ENCODE measurements around the gene OBSL1.

OBSL1 gene

GRCh38 chr2:219511547-219512325 lies 59.6 kb downstream of the OBSL1 start:
- no peak for DNase-seq (ENCODE audit: low read depth)

DNA sequence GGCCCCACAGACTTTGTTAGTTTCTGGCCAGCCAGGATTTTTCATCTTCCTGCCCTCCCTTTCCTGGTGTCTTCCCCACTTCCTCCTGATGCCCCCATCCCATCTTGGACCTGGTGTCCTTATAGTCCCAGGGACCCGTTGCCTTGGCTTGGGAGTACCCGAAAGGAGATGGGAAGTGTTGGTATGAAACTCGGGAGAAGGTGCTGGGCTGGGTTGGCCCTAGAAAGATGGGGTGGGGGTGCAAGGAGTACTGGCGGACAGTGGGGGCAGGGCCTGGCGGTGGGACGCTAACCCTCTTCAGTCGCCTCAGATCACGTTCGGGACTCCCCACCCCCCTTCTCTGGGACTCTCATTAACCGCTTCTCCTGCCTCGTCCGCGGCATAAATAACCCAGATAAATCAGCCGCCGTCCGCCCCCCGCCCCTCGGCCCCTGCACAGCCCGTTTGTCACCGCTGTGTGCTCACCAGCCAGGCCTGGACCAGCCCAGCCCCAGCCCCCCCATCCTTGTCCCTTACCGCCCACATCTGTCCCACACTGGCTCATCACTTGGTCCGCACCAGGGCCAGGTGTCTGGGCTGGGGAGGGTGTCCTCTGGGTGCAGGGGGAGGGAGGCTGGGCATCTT lies 60.7 kb downstream of the OBSL1 start:
- DNase-seq (ENCODE audit: low read depth), result no peak

DNA sequence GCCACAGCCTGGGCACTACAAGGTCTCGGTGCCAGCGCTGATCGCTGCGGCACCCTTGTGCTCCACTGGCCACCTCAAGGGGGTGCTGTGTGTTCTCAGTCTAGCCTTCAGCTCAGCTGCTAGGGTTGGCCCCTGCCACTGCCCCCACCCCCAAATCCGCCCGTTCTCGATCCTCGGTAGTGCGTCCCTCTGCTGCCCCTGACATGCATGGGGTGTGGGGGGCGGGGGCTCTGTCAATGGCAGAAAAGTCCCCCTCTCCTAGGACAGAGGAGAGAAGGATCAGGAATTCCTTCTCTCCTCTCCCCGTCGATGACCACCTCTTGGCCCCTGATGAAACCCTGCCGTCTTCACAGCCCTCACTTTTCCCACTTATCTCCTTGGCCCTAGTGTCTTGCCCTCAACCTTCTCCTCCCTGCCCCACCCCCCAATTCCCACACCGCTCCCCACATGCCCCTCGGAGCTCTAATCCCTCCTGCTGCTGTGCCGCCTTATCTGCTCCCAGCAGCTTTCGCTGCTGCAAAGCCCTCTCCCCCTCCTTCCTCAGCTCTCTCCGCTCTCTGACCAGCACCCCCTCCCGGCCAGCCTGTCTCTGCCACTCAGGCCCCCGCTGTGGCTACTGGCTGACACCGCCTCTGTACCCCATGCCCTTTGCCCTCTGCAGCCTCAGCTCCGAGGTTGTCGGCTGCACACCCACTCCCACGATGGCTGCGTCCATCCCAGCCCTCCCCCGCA lies 61.4 kb downstream of the OBSL1 start:
- DNase-seq (ENCODE audit: low read depth), result no peak

DNA sequence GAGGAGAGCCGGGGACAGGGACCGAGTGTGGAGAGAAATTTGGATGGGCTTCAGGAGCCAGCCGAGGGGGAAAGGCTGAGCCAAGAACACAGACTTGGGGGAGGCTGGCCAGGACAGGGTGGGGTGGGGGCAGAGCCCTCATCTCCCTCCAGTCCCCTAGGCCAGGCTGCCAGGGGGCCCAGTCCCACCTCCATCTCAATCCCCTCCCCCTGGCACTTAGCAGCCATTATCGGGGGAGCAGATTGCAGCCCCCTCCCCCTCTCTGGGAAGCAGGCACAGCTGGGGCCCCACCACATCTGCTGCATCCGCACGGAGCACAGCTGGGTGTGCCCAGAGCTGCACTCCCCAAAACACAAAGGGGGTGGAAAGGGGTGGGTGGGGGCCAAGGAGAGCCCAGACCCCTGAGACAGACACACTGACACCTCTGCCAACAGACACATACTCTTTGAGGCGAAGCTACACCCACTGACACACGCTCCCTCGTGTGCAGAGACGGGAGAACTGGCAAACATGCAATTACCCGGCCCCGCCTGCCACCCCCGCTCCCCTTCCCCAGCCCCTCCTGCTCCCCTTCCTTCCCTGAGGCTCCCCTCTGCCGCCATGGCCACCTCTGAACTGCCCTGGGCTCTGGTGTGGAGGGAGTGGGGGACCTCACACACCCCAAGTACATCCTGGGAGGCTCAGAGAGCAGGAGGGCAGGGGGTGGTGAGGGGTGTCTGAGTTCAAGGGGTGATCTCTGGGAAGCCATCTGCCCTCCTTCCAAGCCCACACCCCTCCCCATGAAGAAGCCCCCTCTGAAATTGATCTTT lies 62.2 kb downstream of the OBSL1 start:
- DNase-seq (ENCODE audit: low read depth), result no peak

DNA sequence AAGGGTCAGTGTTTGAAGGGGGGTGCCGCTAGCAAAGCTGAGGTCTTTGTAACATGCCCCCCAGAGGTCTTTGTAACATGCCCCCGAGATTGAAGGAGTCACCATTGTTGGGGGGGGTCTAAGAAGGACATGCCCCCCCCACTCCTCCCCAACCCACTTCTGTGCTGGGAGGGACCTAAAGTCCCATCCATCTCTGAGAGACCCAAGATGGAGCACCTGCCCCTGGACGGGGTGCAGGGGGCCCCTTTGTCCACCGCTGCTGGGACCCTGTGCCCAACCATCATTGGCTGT lies 63.0 kb downstream of the OBSL1 start:
- DNase-seq (ENCODE audit: low read depth), result no peak

DNA sequence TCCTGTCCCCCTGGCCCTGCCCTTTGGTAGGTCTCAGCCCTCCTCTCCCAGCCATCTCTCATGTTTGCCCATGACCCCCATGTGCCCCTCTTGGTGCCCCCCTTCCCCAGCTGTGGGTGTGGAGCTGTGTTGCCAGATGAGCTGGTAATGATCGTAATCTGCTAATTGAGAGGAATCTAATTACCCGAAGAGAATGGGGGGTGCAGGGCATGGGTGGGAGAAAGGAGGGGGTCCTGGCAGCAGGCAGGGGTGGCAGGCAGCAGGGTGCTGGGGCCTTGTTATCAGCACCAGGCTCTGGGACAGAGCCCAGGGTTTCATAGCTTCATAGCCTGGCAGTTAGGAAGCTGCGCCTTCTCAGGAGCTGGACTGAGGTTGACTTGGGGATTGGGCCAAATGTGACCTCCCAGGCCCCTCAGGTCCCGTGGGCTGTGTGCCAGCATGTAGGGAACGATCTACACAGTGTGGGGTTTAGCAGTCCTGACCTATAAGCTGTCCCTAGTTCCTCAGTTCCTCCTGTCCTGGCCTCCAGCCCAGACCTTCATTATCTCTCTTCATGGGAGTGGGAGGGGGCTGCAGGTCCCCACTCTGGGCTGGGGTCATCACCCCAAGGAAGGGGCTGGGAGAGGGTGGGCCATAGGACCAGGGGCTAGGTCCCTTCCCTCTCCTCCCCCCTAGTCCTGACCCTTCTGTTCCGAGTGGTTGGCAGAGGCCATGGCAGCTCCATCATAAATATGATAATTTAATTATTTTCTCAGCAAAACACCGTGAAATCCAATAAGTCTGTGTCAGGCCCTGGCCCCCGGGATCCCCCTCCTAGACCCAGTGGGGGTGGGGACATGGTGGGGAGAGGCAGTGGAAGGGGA lies 63.5 kb downstream of the OBSL1 start:
- no peak for DNase-seq (ENCODE audit: low read depth)

GRCh38 chr2:219506802-219507526 lies 64.4 kb downstream of the OBSL1 start:
- DNase-seq (ENCODE audit: low read depth), result no peak

- no peak for DNase-seq (ENCODE audit: low read depth)
Observed at GRCh38 chr2:219506153-219506801, 65.1 kb downstream of the OBSL1 start.

DNA sequence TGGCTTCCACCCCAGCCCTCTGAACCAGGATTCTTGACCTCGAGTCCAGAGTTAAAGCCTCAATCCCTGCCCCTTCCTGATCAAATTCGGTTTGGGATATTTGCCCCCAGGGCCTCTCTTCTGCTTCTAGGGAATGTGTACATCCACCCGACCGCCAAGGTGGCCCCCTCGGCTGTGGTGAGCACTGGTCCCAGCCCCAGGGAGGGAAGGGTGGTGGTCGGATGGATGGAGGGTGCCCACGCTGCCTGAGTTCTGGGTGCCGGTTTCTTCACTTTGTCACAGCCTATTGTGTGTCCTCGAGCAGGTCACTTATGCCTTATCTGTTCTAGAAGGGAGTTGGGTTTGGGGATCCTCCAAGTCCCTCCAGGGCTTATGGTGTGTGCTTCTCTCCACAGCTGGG lies 65.8 kb downstream of the OBSL1 start:
- DNase-seq (ENCODE audit: low read depth), result no peak

DNA sequence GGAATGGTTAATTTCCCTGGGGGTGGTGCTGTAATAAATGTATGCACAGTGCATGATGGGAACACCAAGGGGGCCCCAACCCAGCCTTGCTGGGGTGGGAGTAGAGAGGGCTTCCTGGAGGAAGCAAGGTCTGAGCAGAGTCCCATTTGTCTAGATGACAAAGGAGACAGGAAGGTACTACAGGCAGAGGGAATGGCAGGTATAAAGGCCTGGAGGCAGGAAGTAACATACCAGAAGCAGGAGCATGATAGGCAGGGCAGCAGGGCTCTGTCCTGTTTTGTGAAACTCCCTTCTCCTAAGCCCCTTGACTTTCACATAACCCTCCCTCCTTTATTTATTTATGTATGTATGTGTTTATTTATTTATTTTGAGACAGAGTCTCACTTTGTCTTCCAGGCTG lies 68.7 kb downstream of the OBSL1 start:
- no peak for DNase-seq (ENCODE audit: low read depth)

DNA sequence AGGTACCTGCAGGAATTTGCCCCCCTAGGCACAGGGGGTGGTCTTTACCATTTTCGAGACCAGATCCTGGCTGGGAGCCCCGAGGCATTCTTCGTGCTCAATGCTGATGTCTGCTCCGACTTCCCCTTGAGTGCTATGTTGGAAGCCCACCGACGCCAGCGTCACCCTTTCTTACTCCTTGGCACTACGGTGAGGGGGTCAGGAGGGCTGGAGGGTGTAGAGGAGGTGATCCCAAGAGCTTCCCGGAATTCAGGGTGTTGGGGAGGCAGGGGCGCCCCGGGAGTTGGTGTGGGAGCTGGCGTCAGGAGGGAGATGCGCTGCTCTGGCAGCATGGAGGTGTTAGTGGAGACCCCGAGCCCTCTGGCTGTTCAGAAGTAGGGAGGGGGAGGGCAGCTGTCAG lies 69.5 kb downstream of the OBSL1 start:
- DNase-seq (ENCODE audit: low read depth), result no peak

Data from GM04503 (cell line).